ENCODE data around the gene DQX1. TPM values are rescaled to one million over a fixed set of nuclear protein-coding genes. Genes with fewer than 3 reads are reported as not detected.

The DQX1 gene
- total and polyA plus RNA-seq, 2 experiments from 2014 or later: 0.32 to 0.52 TPM

- peak; percentile 27 for DNase-seq (ENCODE audit: low spot score)
- TF ChIP-seq STAT1 (IDR thresholded peaks at IDR 0.05; ENCODE audit: unreplicated experiment): no peak
- TF ChIP-seq EZH2phosphoT487 (IDR thresholded peaks at IDR 0.05; ENCODE audit: unreplicated experiment): no peak
- TF ChIP-seq ETS1 (IDR thresholded peaks at IDR 0.05): no peak
- TF ChIP-seq ZNF331 (CRISPR knock-in tag; IDR thresholded peaks at IDR 0.05; ENCODE audit: low read depth): no peak
- TF ChIP-seq CREB1 (CRISPR knock-in tag; IDR thresholded peaks at IDR 0.05; ENCODE audit: low read depth): no peak
- TF ChIP-seq, protein P1, sequence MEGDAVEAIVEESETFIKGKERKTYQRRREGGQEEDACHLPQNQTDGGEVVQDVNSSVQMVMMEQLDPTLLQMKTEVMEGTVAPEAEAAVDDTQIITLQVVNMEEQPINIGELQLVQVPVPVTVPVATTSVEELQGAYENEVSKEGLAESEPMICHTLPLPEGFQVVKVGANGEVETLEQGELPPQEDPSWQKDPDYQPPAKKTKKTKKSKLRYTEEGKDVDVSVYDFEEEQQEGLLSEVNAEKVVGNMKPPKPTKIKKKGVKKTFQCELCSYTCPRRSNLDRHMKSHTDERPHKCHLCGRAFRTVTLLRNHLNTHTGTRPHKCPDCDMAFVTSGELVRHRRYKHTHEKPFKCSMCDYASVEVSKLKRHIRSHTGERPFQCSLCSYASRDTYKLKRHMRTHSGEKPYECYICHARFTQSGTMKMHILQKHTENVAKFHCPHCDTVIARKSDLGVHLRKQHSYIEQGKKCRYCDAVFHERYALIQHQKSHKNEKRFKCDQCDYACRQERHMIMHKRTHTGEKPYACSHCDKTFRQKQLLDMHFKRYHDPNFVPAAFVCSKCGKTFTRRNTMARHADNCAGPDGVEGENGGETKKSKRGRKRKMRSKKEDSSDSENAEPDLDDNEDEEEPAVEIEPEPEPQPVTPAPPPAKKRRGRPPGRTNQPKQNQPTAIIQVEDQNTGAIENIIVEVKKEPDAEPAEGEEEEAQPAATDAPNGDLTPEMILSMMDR (conservative IDR thresholded peaks at IDR 0.05; ENCODE audit: low read depth in 2 of 2): peak; percentile 61 to 70
- H2AFZ ChIP-seq: no peak overlapping the region
- H3F3A ChIP-seq (replicated peaks; ENCODE audit: low read depth): no peaks in the 10 kb centered on the region
- H3K27ac Mint-ChIP-seq: no peak overlapping the region
- peaks cover 1% of the 10 kb centered on the region; the same call in 1 of the 3 replicates for H3K4me1 Mint-ChIP-seq
- ATAC-seq: peak; percentile 71
- no peak overlapping the region for H3K4me3 ChIP-seq
- no peak overlapping the region for H3K4me3 Mint-ChIP-seq
- no peaks in the 10 kb centered on the region for H3K36me3 Mint-ChIP-seq (ENCODE audit: low read depth)
- no peaks in the 10 kb centered on the region for H4K20me1 ChIP-seq (replicated peaks; ENCODE audit: insufficient read depth)
- no peaks in the 10 kb centered on the region for H3K4me1 ChIP-seq (ENCODE audit: insufficient read depth)
- no peak overlapping the region for H3K4me2 ChIP-seq
- H3K9me3 Mint-ChIP-seq: no peaks in the 10 kb centered on the region
- H3K79me2 ChIP-seq (replicated peaks; ENCODE audit: insufficient read depth): no peaks in the 10 kb centered on the region
- H3K27ac ChIP-seq (ENCODE audit: low read depth): no peak overlapping the region
- no peaks in the 10 kb centered on the region for H3K27me3 ChIP-seq (ENCODE audit: insufficient read depth)
- H3K36me3 ChIP-seq (ENCODE audit: insufficient read depth): no peaks in the 10 kb centered on the region
- no peaks in the 10 kb centered on the region for H3K9me2 ChIP-seq (ENCODE audit: insufficient read depth)
- peaks cover 1% of the 10 kb centered on the region for H3K27me3 Mint-ChIP-seq (ENCODE audit: insufficient read depth, low read depth, poor library complexity)
These were observed 46.3 kb upstream of the DQX1 start for GRCh38 chr2:74572178-74572925.

- ATAC-seq: no peak
- H2AFZ ChIP-seq: no peak overlapping the region
- no peak overlapping the region for H3K4me3 Mint-ChIP-seq
- no peak for TF ChIP-seq NANOG (IDR thresholded peaks at IDR 0.05; ENCODE audit: borderline replicate concordance)
- TF ChIP-seq ZNF331 (CRISPR knock-in tag; IDR thresholded peaks at IDR 0.05; ENCODE audit: low read depth): no peak
- TF ChIP-seq STAT1 (IDR thresholded peaks at IDR 0.05; ENCODE audit: unreplicated experiment): no peak
- TF ChIP-seq, protein P1 (conservative IDR thresholded peaks at IDR 0.05; ENCODE audit: low read depth in 2 of 2): no peak
- TF ChIP-seq CREB1 (CRISPR knock-in tag; IDR thresholded peaks at IDR 0.05; ENCODE audit: low read depth): no peak
- no peak for TF ChIP-seq EZH2phosphoT487 (IDR thresholded peaks at IDR 0.05; ENCODE audit: unreplicated experiment)
- TF ChIP-seq, protein P2, sequence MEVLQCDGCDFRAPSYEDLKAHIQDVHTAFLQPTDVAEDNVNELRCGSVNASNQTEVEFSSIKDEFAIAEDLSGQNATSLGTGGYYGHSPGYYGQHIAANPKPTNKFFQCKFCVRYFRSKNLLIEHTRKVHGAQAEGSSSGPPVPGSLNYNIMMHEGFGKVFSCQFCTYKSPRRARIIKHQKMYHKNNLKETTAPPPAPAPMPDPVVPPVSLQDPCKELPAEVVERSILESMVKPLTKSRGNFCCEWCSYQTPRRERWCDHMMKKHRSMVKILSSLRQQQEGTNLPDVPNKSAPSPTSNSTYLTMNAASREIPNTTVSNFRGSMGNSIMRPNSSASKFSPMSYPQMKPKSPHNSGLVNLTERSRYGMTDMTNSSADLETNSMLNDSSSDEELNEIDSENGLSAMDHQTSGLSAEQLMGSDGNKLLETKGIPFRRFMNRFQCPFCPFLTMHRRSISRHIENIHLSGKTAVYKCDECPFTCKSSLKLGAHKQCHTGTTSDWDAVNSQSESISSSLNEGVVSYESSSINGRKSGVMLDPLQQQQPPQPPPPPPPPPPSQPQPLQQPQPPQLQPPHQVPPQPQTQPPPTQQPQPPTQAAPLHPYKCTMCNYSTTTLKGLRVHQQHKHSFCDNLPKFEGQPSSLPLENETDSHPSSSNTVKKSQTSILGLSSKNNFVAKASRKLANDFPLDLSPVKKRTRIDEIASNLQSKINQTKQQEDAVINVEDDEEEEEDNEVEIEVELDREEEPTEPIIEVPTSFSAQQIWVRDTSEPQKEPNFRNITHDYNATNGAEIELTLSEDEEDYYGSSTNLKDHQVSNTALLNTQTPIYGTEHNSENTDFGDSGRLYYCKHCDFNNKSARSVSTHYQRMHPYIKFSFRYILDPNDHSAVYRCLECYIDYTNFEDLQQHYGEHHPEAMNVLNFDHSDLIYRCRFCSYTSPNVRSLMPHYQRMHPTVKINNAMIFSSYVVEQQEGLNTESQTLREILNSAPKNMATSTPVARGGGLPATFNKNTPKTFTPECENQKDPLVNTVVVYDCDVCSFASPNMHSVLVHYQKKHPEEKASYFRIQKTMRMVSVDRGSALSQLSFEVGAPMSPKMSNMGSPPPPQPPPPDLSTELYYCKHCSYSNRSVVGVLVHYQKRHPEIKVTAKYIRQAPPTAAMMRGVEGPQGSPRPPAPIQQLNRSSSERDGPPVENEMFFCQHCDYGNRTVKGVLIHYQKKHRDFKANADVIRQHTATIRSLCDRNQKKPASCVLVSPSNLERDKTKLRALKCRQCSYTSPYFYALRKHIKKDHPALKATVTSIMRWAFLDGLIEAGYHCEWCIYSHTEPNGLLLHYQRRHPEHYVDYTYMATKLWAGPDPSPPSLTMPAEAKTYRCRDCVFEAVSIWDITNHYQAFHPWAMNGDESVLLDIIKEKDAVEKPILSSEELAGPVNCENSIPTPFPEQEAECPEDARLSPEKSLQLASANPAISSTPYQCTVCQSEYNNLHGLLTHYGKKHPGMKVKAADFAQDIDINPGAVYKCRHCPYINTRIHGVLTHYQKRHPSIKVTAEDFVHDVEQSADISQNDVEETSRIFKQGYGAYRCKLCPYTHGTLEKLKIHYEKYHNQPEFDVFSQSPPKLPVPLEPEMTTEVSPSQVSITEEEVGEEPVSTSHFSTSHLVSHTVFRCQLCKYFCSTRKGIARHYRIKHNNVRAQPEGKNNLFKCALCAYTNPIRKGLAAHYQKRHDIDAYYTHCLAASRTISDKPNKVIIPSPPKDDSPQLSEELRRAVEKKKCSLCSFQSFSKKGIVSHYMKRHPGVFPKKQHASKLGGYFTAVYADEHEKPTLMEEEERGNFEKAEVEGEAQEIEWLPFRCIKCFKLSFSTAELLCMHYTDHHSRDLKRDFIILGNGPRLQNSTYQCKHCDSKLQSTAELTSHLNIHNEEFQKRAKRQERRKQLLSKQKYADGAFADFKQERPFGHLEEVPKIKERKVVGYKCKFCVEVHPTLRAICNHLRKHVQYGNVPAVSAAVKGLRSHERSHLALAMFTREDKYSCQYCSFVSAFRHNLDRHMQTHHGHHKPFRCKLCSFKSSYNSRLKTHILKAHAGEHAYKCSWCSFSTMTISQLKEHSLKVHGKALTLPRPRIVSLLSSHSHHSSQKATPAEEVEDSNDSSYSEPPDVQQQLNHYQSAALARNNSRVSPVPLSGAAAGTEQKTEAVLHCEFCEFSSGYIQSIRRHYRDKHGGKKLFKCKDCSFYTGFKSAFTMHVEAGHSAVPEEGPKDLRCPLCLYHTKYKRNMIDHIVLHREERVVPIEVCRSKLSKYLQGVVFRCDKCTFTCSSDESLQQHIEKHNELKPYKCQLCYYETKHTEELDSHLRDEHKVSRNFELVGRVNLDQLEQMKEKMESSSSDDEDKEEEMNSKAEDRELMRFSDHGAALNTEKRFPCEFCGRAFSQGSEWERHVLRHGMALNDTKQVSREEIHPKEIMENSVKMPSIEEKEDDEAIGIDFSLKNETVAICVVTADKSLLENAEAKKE (CRISPR knock-in tag; IDR thresholded peaks at IDR 0.05): no peak
- TF ChIP-seq JUNB (IDR thresholded peaks at IDR 0.05; ENCODE audit: unreplicated experiment): no peak
These were observed 45.0 kb upstream of the DQX1 start for GRCh38 chr2:74571058-74571457.

More at GRCh38 chr2:74571058-74571457, 45.0 kb upstream of the DQX1 start:
- no peaks in the 10 kb centered on the region for H3K9me3 Mint-ChIP-seq
- no peaks in the 10 kb centered on the region for H4K20me1 ChIP-seq (replicated peaks; ENCODE audit: insufficient read depth)
- H3K4me1 Mint-ChIP-seq: no peaks in the 10 kb centered on the region
- H3K27ac ChIP-seq (ENCODE audit: low read depth): no peak overlapping the region
- H3K9me2 ChIP-seq (ENCODE audit: insufficient read depth): no peaks in the 10 kb centered on the region
- H3K4me2 ChIP-seq: no peak overlapping the region
- no peak for DNase-seq (ENCODE audit: low spot score)
- no peak overlapping the region for H3K4me3 ChIP-seq
- no peaks in the 10 kb centered on the region for H3K36me3 ChIP-seq (ENCODE audit: insufficient read depth)
- H3K27ac Mint-ChIP-seq: no peak overlapping the region
- H3K27me3 ChIP-seq (ENCODE audit: insufficient read depth): no peaks in the 10 kb centered on the region
- no peaks in the 10 kb centered on the region for H3K4me1 ChIP-seq (ENCODE audit: insufficient read depth)
- H3K36me3 Mint-ChIP-seq (ENCODE audit: low read depth): no peaks in the 10 kb centered on the region
- no peaks in the 10 kb centered on the region for H3K79me2 ChIP-seq (replicated peaks; ENCODE audit: insufficient read depth)
- H3F3A ChIP-seq (replicated peaks; ENCODE audit: low read depth): no peaks in the 10 kb centered on the region
- peaks cover 1% of the 10 kb centered on the region for H3K27me3 Mint-ChIP-seq (ENCODE audit: insufficient read depth, low read depth, poor library complexity)

Measured in GM23338 (cell line).